Activated T-cell treated with anti-CD3 and anti-CD28 coated beads, Interleukin-2, amount 50 U/mL, for 1 hour (primary cell): Measurements from ENCODE around the gene HERPUD2.
"Not testable (repeated sequence)": the region's sequence is repeated elsewhere in the genome, so short reads cannot be mapped to it uniquely, and the experiment has no call there.

ENCODE experiments used
- DNase-seq: peaks from one replicate; pipeline ENCODE4 v3.0.0-alpha.2; 2020

Gene HERPUD2

GRCh38 chr7:35712563-35713226 lies 17.8 kb upstream of the HERPUD2 start:
- no peak for DNase-seq

- no peak for DNase-seq
Observed at GRCh38 chr7:35707422-35707821, 12.5 kb upstream of the HERPUD2 start.

GRCh38 chr7:35705932-35706461 lies 11.1 kb upstream of the HERPUD2 start:
- DNase-seq = no peak

GRCh38 chr7:35704261-35704660 lies 9.3 kb upstream of the HERPUD2 start:
- DNase-seq = no peak

GRCh38 chr7:35702541-35702940 lies 7.6 kb upstream of the HERPUD2 start:
- DNase-seq = no peak

- no peak for DNase-seq
Observed at GRCh38 chr7:35701287-35701900, 6.5 kb upstream of the HERPUD2 start.

GRCh38 chr7:35700865-35701264 lies 5.9 kb upstream of the HERPUD2 start:
- DNase-seq = no peak

- no peak for DNase-seq
Observed at GRCh38 chr7:35700333-35700732, 5.4 kb upstream of the HERPUD2 start.

- DNase-seq = no peak
Observed at GRCh38 chr7:35699796-35700305, 4.9 kb upstream of the HERPUD2 start.

- DNase-seq = not testable (repeated sequence)
Observed at GRCh38 chr7:35698382-35698781, 3.4 kb upstream of the HERPUD2 start.

GRCh38 chr7:35697414-35698175 lies 2.7 kb upstream of the HERPUD2 start:
- no peak for DNase-seq

- DNase-seq = no peak
Observed at GRCh38 chr7:35695987-35696386, 1.1 kb upstream of the HERPUD2 start.

- no peak for DNase-seq
Observed at GRCh38 chr7:35695473-35695850, 527 bp upstream of the HERPUD2 start.

- DNase-seq = no peak
Observed at GRCh38 chr7:35694161-35694783, 663 bp downstream of the HERPUD2 start.

GRCh38 chr7:35691827-35692307 lies 3.1 kb downstream of the HERPUD2 start:
- DNase-seq = peak; percentile 43

GRCh38 chr7:35691366-35691765 lies 3.6 kb downstream of the HERPUD2 start:
- no peak for DNase-seq

- peak; percentile 28 for DNase-seq
Observed at GRCh38 chr7:35690614-35691013, 4.3 kb downstream of the HERPUD2 start.

GRCh38 chr7:35685781-35686180 lies 9.2 kb downstream of the HERPUD2 start:
- DNase-seq = no peak

- no peak for DNase-seq
Observed at GRCh38 chr7:35681231-35682029, 13.5 kb downstream of the HERPUD2 start.

GRCh38 chr7:35680403-35681013 lies 14.4 kb downstream of the HERPUD2 start:
- DNase-seq = no peak

GRCh38 chr7:35677582-35678356 lies 17.2 kb downstream of the HERPUD2 start:
- DNase-seq = no peak
